Esophagus (tissue), 2 donors: ENCODE data around the gene MYO1H. TPM values are rescaled to one million over a fixed set of nuclear protein-coding genes. Genes with fewer than 3 reads are reported as not detected.
"Not testable (repeated sequence)": the region's sequence is repeated elsewhere in the genome, so short reads cannot be mapped to it uniquely, and the experiment has no call there.

ENCODE experiments used
- H3K27ac ChIP-seq, 2 donors: one replicate each; pipeline ENCODE4 v1.5.1; 2013; ENCODE audit warnings: low read depth in 2 of 2, mild to moderate bottlenecking in 2 of 2, inconsistent platforms in 1 of 2, low read length in 1 of 2, moderate library complexity in 1 of 2
- H3K27me3 ChIP-seq, 2 donors: one replicate each; pipeline ENCODE4 v1.6.1; 2013; ENCODE audit warnings: low read length in 2 of 2, control low read depth in 1 of 2, mild to moderate bottlenecking in 1 of 2; ENCODE audit not compliant: insufficient read depth in 2 of 2, control insufficient read depth in 1 of 2
- H3K36me3 ChIP-seq, 2 donors: one replicate each; pipeline ENCODE4 v1.6.1; 2013; ENCODE audit warnings: low read length in 1 of 2; ENCODE audit not compliant: control insufficient read depth in 2 of 2, insufficient read depth in 2 of 2
- H3K4me1 ChIP-seq, 2 donors: one replicate each; pipeline ENCODE4 v1.6.1; 2013; ENCODE audit warnings: low read length in 1 of 2; ENCODE audit not compliant: control insufficient read depth in 2 of 2, insufficient read depth in 2 of 2
- H3K4me3 ChIP-seq, 2 donors: one replicate each; pipeline ENCODE4 v1.5.1; 2013; ENCODE audit warnings: low read length in 2 of 2, mild to moderate bottlenecking in 2 of 2, low read depth in 1 of 2, moderate library complexity in 1 of 2
- H3K9me3 ChIP-seq, 2 donors: one replicate each; pipeline ENCODE4 v1.6.1; 2013; ENCODE audit warnings: mild to moderate bottlenecking in 2 of 2, low read depth in 1 of 2, low read length in 1 of 2, moderate library complexity in 1 of 2; ENCODE audit not compliant: control insufficient read depth in 2 of 2, insufficient read depth in 1 of 2
- WGBS, 2 donors: extraction: QIAGEN DNeasy Blood & Tissue Kit; methylation state at CpG; one replicate each; pipeline ENCODE4 v1.1.7; 2013; 5-methylcytosine and 5-hydroxymethylcytosine counted together
- polyA plus RNA-seq, 2 donors: library from polyadenylated mRNA; stranded (reverse); fragments of 200-250 nt; gene quantifications; one replicate each; pipeline ENCODE4 v1.2.3, GENCODE V29; 2013
- donor health status: healthy with polysubstance abuse.
- donor health status: Bipolar disorder and iron deficiency.

Gene MYO1H
- polyA plus RNA-seq, 2 donors, result 0.62 to 0.86 TPM

DNA sequence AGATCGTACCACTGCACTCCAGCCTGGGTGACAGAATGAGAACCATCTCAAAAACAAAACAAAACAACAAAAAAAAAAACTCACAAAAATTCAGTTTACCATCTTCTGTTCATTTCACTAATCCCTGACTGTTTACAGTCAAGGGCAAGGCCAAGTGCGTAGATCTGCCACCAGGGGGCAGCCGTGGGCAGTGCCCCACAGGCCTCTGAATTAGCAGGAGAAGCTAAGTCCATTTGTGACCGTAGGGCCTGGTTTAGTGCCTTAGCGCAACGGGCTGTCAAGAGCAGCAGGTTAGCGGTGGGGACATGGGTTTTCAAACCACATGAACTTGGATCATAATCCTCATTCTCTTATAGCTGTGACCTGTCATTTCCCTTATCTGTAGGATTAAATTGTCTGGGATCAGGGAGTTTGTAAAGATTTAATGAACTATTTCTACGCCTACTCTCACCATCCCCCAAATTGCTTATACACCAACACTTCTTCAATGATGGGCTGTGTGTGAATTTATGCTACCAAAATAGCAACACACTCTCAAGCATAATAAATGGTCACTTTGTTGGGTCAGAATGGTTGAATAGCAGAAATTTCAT is 80.4 kb downstream of the MYO1H start:
- Histone ChIP-seq H3K27ac (no peak overlapping the region), H3K27me3 (no peaks in the 10 kb centered on the region), H3K9me3 (peaks cover 0 to 3% of the 10 kb centered on the region in 2 donors), H3K4me1 (peaks cover 0 to 6% of the 10 kb centered on the region in 2 donors), H3K36me3 (no peaks in the 10 kb centered on the region), H3K4me3 (no peak overlapping the region)
- 21 to 23% methylated on average over 8 of the region's 8 CpGs for whole genome bisulfite sequencing, 2 donors

- H3K9me3 ChIP-seq, H3K27ac ChIP-seq, H3K4me1 ChIP-seq, H3K36me3 ChIP-seq, H3K27me3 ChIP-seq, H3K4me3 ChIP-seq: not testable (repeated sequence)
- 91 to 93% methylated on average over 3 of the region's 3 CpGs for WGBS, 2 donors
These were observed 81.1 kb downstream of the MYO1H start for GRCh38 chr12:109428804-109429203.

GRCh38 chr12:109430244-109430643 is 82.5 kb downstream of the MYO1H start:
- WGBS, 2 donors, result 91 to 92% methylated on average over 6 of the region's 6 CpGs
- H3K27me3 ChIP-seq, result no peaks in the 10 kb centered on the region
- peaks cover 0 to 3% of the 10 kb centered on the region in 2 donors for H3K9me3 ChIP-seq
- no peak overlapping the region for H3K27ac ChIP-seq
- H3K4me1 ChIP-seq, result peaks cover 0 to 6% of the 10 kb centered on the region in 2 donors
- no peaks in the 10 kb centered on the region for H3K36me3 ChIP-seq
- no peak overlapping the region for H3K4me3 ChIP-seq

GRCh38 chr12:109432431-109432830 is 84.7 kb downstream of the MYO1H start:
- 63 to 65% methylated on average over 6 of the region's 6 CpGs for WGBS, 2 donors
- peaks cover 0 to 3% of the 10 kb centered on the region in 2 donors for H3K9me3 ChIP-seq
- H3K4me3 ChIP-seq, result peak overlapping the region in 1 of 2 donors; percentile 11
- peaks cover 2 to 10% of the 10 kb centered on the region in 2 donors for H3K4me1 ChIP-seq
- peak overlapping the region; percentile 66 to 89 for H3K27ac ChIP-seq
- H3K27me3 ChIP-seq, result no peaks in the 10 kb centered on the region
- no peaks in the 10 kb centered on the region for H3K36me3 ChIP-seq

- peak overlapping the region; percentile 66 to 89 for H3K27ac ChIP-seq
- peak overlapping the region in 1 of 2 donors; percentile 11 for H3K4me3 ChIP-seq
- 28 to 29% methylated on average over 14 of the region's 14 CpGs for WGBS, 2 donors
These were observed 85.2 kb downstream of the MYO1H start for GRCh38 chr12:109432842-109433304.

GRCh38 chr12:109433618-109434017 is 85.9 kb downstream of the MYO1H start:
- Histone ChIP-seq H3K4me1 (peaks cover 2 to 10% of the 10 kb centered on the region in 2 donors), H3K36me3 (no peaks in the 10 kb centered on the region), H3K27ac (peak overlapping the region; percentile 61 to 89), H3K9me3 (peaks cover 0 to 3% of the 10 kb centered on the region in 2 donors), H3K4me3 (no peak overlapping the region), H3K27me3 (no peaks in the 10 kb centered on the region)
- WGBS, 2 donors, result 70 to 71% methylated on average over 4 of the region's 4 CpGs

More at GRCh38 chr12:109432842-109433304, 85.2 kb downstream of the MYO1H start:
- Histone ChIP-seq H3K4me1 (peaks cover 2 to 10% of the 10 kb centered on the region in 2 donors), H3K27me3 (no peaks in the 10 kb centered on the region), H3K36me3 (no peaks in the 10 kb centered on the region), H3K9me3 (peaks cover 0 to 3% of the 10 kb centered on the region in 2 donors)

GRCh38 chr12:109434582-109434981 is 86.9 kb downstream of the MYO1H start:
- Histone ChIP-seq H3K27ac (peak overlapping the region; percentile 68 to 89), H3K27me3 (no peaks in the 10 kb centered on the region), H3K36me3 (no peaks in the 10 kb centered on the region), H3K9me3 (peaks cover 0 to 3% of the 10 kb centered on the region in 2 donors), H3K4me1 (peaks cover 2 to 10% of the 10 kb centered on the region in 2 donors), H3K4me3 (no peak overlapping the region)
- WGBS, 2 donors, result 74 to 77% methylated on average over 7 of the region's 7 CpGs

DNA sequence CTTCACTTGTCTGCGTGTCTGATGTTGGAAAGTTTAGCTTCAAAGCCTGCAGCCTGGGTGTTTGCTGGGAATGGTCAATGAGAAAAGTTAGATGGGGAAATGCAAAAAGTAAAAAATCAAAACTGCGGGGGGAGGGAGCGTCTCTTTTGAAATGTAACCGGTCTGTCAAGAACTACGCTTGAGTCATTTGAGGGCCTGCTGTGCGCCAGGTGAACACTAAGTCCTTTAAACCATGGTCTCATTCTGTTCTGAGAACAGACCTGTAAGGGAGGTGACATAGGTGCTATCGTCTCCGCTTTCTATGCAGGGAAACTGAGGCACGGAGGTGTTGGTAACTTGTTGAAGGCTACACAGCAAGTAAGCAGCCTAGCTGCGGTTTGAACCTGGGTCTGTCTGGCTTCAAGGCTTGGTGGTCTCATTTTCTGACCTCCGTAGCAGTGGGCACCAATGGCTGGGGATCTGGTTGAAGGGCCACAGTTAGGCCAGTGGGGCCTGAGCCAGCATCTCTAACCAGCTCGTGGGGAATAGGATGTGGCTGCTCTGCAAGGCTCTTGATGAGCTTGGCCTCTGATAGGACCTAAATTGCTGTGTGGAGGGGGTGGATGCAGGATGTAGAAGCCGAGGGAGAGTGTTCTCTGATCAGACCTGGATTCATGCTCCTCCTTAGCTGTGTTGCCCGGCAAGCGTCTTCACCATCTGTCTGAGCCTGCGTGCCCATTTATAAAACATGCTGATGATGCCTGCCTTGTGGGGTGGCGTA is 87.9 kb downstream of the MYO1H start:
- Histone ChIP-seq H3K9me3 (no peaks in the 10 kb centered on the region), H3K4me3 (peak overlapping the region in 1 of 2 donors; percentile 11), H3K4me1 (peaks cover 2 to 6% of the 10 kb centered on the region in 2 donors), H3K27ac (peak overlapping the region; percentile 36 to 86), H3K27me3 (no peaks in the 10 kb centered on the region), H3K36me3 (no peaks in the 10 kb centered on the region)
- 66 to 71% methylated on average over 17 of the region's 17 CpGs for WGBS, 2 donors

DNA sequence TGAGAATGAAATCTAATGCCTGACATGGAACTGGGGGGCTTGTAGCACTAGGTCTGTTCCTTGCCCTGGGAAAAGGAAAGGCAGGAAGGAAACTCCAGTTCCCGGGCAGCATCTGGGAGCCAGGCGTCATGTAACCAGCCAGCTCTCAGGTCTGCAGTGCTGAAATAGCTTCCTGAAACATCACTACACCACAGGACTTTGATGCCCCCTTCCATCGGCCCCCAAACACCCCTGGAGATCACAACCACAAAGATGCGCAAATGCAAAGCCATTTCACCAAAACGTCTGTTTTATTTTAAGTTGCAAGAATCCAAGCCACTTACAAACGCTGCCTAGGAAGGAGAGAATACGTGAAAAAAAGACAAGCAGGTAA is 88.5 kb downstream of the MYO1H start:
- Histone ChIP-seq H3K9me3 (no peaks in the 10 kb centered on the region), H3K4me1 (peaks cover 2 to 10% of the 10 kb centered on the region in 2 donors), H3K36me3 (no peaks in the 10 kb centered on the region), H3K27ac (peak overlapping the region in 1 of 2 donors; percentile 33), H3K27me3 (no peaks in the 10 kb centered on the region), H3K4me3 (no peak overlapping the region)
- 71 to 75% methylated on average over 7 of the region's 7 CpGs for WGBS, 2 donors
